WTC11 (cell line): ENCODE data around the gene DUSP15.

Source experiments
- ATF1 ChIP-seq: sonication (generic); formaldehyde crosslinking; IDR thresholded peaks from 2 replicates; pipeline ENCODE4 v1.8.1; 2023; ENCODE audit warnings: mild to moderate bottlenecking, moderate library complexity, missing genetic modification reagents
- CREB1 ChIP-seq: sonication (generic); formaldehyde crosslinking; IDR thresholded peaks from 2 replicates; pipeline ENCODE4 v1.8.0; 2023; ENCODE audit warnings: mild to moderate bottlenecking, missing genetic modification reagents
- CTCF ChIP-seq: fragments of 200-600 bp; IDR thresholded peaks from 2 replicates; pipeline ENCODE4 v1.8.0; 2022; ENCODE audit warnings: antibody characterized with exemption
- E2F4 ChIP-seq: sonication (generic); formaldehyde crosslinking; IDR thresholded peaks from 2 replicates; pipeline ENCODE4 v1.8.1; 2022; ENCODE audit warnings: low read depth, mild to moderate bottlenecking, moderate library complexity, missing genetic modification reagents, borderline replicate concordance
- ELF4 ChIP-seq: sonication (generic); formaldehyde crosslinking; IDR thresholded peaks from 2 replicates; pipeline ENCODE4 v1.8.1; 2022; ENCODE audit warnings: low read depth, mild to moderate bottlenecking, moderate library complexity, missing genetic modification reagents
- MYBL2 ChIP-seq: sonication (generic); formaldehyde crosslinking; IDR thresholded peaks from 2 replicates; pipeline ENCODE4 v1.8.1; 2023; ENCODE audit warnings: mild to moderate bottlenecking, moderate library complexity, missing genetic modification reagents
- NFYB ChIP-seq: sonication (generic); formaldehyde crosslinking; conservative IDR thresholded peaks from 2 replicates; pipeline ENCODE4 v1.8.0; 2022; ENCODE audit warnings: low read depth, missing genetic modification reagents
- NR1H2 ChIP-seq: sonication (generic); formaldehyde crosslinking; IDR thresholded peaks from 2 replicates; pipeline ENCODE4 v1.9.0; 2021; ENCODE audit warnings: mild to moderate bottlenecking, moderate library complexity, missing genetic modification reagents
- NR3C1 ChIP-seq: sonication (generic); formaldehyde crosslinking; conservative IDR thresholded peaks from 2 replicates; pipeline ENCODE4 v1.8.1; 2023; ENCODE audit warnings: low read depth, mild to moderate bottlenecking, missing genetic modification reagents
- SP1 ChIP-seq: sonication (generic); formaldehyde crosslinking; conservative IDR thresholded peaks from 2 replicates; pipeline ENCODE4 v1.8.1; 2022; ENCODE audit warnings: missing genetic modification reagents
- TCF7 ChIP-seq: sonication (generic); formaldehyde crosslinking; IDR thresholded peaks from 2 replicates; pipeline ENCODE4 v1.8.0; 2022; ENCODE audit warnings: mild to moderate bottlenecking, low read depth, missing genetic modification reagents, moderate library complexity
- USF2 ChIP-seq: sonication (generic); formaldehyde crosslinking; IDR thresholded peaks from 2 replicates; pipeline ENCODE4 v1.8.1; 2023; ENCODE audit warnings: mild to moderate bottlenecking, missing genetic modification reagents, moderate library complexity
- ZNF121 ChIP-seq: sonication (generic); formaldehyde crosslinking; IDR thresholded peaks from 2 replicates; pipeline ENCODE4 v1.8.0; 2023; ENCODE audit warnings: missing genetic modification reagents

- no peak for TF ChIP-seq NR3C1 (CRISPR knock-in tag)
- no peak for TF ChIP-seq CTCF
- no peak for TF ChIP-seq ATF1
- no peak for TF ChIP-seq SP1 (CRISPR knock-in tag)
- no peak for TF ChIP-seq NFYB (CRISPR knock-in tag)
- no peak for TF ChIP-seq MYBL2 (CRISPR knock-in tag)
- TF ChIP-seq NR1H2 = no peak
- TF ChIP-seq ZNF121 = no peak
- no peak for TF ChIP-seq CREB1
- TF ChIP-seq USF2 = no peak
- TF ChIP-seq ELF4 = no peak
- no peak for TF ChIP-seq E2F4 (CRISPR knock-in tag)
- TF ChIP-seq TCF7 (CRISPR knock-in tag) = no peak
Observed at GRCh38 chr20:31896049-31896448, 25.7 kb upstream of the DUSP15 start.
